HFF-Myc (cell line): ENCODE measurements around the gene HIVEP3.

Experiments
- DNase-seq: peaks from one replicate; pipeline ENCODE4 v3.0.0-alpha.2; 2011; ENCODE audit warnings: low read depth; ENCODE audit errors: extremely low read depth
- H3K4me3 ChIP-seq: replicated peaks from 2 replicates; pipeline ENCODE4 v1.5.1; 2011; ENCODE audit warnings: low read depth, mild to moderate bottlenecking, control low read depth, low read length
- CTCF ChIP-seq: IDR thresholded peaks from 2 replicates; pipeline ENCODE4 v1.5.1; 2012; ENCODE audit warnings: mild to moderate bottlenecking, low read depth, low read length, control low read depth; ENCODE audit errors: missing control alignments

HIVEP3 gene

GRCh38 chr1:41580021-41580420 lies 338.7 kb downstream of the HIVEP3 start:
- no peak for TF ChIP-seq CTCF
- no peak overlapping the region for H3K4me3 ChIP-seq

GRCh38 chr1:41578712-41579335 lies 339.9 kb downstream of the HIVEP3 start:
- no peak for DNase-seq
- H3K4me3 ChIP-seq = no peak overlapping the region
- TF ChIP-seq CTCF = peak; percentile 46

More at GRCh38 chr1:41580021-41580420, 338.7 kb downstream of the HIVEP3 start:
- no peak for DNase-seq

- H3K4me3 ChIP-seq = no peak overlapping the region
- DNase-seq = no peak
- no peak for TF ChIP-seq CTCF
Measured at GRCh38 chr1:41576620-41577019, 342.1 kb downstream of the HIVEP3 start.

- no peak overlapping the region for H3K4me3 ChIP-seq
- DNase-seq = no peak
- no peak for TF ChIP-seq CTCF
Measured at GRCh38 chr1:41576206-41576605, 342.5 kb downstream of the HIVEP3 start.

GRCh38 chr1:41574842-41575241 lies 343.9 kb downstream of the HIVEP3 start:
- no peak for TF ChIP-seq CTCF
- H3K4me3 ChIP-seq = no peak overlapping the region
- no peak for DNase-seq

- peak; percentile 96 for TF ChIP-seq CTCF
- DNase-seq = peak; percentile 59
- no peak overlapping the region for H3K4me3 ChIP-seq
Measured at GRCh38 chr1:41573785-41574713, 344.7 kb downstream of the HIVEP3 start.
